GM18519 (cell line): Measurements from ENCODE around the gene GJC2.
"Not testable (repeated sequence)": the region's sequence is repeated elsewhere in the genome, so short reads cannot be mapped to it uniquely, and the experiment has no call there.

Source experiments
- ATAC-seq: cut with Tn5 transposase; IDR thresholded peaks from one replicate; pipeline ENCODE4 v1.9.1; 2021; ENCODE audit warnings: mild to moderate bottlenecking, moderate library complexity; ENCODE audit not compliant: unreplicated experiment, low FRiP score

GJC2 gene

DNA sequence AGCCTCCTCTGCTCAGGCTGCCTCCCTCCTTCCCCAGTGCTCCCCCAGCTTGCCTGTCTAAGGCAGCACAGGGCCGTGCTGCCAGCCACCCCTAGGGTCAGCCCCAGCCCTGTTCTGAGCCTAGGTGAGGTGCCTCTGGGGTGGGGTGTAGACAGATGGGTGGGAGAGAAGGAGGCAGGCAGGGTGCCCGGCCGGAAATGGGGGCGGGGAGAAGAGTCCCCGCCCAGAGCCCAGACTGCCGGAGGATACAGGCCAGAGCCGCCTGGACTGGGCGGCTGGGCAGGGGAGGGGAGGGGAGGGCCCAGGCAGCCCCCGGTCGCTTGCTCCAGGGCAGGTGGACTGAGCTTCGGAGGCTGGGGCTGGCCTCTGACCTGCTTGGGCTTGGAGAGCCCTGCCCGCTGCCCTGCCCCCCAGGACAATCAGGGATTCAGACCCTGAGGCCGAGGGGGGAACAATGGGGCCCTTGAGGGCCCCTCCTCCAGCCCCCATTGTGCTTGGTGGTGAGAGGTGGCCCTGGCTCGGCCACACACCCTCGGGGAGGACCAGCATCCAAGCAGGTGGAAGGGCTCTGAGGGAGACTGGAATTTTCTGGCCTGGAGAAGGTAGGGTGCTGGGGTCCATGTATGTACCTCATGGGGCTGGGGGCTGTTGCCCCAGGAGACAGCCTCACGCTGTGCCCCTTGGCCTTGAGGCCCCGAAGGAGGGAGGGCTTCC, at the start of gene GJC2:
GJC2 (plus strand) TSS at position 525 of the 714 bp plus-strand sequence. CDS start 7,829 bp downstream, outside the sequence.
- no peak for ATAC-seq

DNA sequence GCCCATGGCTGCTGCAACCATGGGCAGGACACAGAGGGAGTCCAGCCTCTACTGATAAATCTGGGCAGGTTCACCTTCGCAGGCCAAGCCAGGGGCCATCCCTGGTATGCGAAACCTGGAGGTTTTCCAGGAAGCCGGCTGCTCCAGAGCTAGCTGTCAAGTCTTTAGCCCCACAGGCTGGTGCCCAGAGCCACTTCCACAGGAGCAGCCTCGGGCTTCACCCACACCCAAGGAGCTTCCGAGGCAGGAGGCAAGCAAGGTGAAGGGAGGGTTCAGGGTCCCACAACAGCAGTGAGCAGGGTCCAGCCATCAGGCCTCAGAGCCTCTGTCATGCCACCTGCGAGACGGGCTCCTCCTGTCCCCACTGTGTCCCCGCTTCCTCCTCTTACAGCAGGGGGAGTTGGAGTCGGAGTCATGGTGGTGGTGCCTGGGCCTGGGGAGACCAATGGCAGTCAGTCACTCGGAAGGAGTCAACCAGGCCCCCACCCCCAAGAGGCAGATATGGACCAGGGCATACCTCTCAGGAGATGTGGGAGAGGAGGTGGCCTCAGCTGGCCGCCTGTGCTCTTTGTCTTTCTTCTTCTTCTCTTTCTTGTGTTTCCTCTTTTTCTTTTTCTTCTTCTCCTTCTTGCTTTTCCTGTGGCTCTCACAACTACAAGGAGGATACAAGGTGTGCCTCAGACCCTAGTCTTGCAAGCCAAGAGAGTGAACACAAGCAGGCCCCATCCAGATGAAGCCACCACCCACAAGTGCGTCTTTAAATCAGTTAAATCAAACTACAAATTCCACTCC, 48.7 kb upstream of the GJC2 start:
- no peak for ATAC-seq

DNA sequence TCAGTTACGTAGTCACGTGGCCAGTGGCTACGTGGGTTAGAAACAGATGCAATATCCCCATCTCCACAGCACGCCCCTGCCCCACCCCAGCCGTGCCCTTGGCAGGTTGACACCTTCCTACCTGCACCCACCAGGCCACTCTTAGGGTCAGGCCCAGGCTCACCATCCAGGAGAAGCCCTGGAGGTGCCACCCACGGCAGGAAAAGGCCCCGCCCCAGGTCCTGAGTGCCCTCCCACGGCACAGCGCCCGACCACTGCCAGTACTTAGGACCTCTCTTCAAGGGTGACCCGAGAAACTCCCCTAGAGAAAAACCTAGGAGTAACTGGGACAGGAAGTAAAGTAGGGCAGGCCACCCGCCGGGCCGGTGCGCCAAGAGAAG, 48.1 kb upstream of the GJC2 start:
- ATAC-seq, result no peak

DNA sequence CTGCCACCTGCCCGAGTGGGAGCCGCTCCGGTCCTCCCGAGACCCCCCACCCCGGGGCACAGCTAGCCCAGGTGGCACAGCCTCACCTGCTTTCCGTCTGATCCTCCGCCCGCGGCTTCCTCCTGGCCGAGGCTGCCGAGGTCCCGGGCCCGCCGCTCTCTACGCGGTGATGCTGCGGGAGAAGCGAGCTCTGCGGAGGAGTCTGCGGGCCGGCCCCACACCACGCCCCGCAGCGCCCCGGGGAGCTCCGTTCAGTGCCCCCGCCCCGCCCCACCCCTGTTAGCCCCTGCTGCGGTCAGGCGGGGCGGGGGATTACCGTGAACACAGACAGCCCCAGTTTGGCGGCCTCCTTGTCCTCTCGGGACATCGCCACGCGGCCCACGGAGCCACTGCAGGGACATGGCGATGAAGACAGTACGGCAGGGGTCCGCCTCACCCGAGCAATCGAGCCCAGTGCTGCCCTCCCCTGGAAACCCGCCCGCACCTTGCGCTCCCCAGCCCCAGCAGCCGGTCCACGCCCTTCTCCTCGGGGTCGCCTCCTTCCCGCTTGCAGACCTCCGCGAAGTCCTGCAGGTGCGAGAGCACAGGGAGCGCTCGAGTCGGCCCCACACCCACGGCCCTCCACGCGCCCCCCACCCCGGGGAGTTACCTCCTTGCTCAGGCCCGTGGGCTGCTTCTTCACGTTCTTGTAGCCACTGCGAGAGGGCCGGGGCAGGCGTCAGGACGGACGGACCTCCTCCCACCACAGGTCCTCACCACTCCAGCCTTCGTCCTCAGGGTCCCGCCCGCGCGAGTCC, 47.5 kb upstream of the GJC2 start:
- no peak for ATAC-seq

DNA sequence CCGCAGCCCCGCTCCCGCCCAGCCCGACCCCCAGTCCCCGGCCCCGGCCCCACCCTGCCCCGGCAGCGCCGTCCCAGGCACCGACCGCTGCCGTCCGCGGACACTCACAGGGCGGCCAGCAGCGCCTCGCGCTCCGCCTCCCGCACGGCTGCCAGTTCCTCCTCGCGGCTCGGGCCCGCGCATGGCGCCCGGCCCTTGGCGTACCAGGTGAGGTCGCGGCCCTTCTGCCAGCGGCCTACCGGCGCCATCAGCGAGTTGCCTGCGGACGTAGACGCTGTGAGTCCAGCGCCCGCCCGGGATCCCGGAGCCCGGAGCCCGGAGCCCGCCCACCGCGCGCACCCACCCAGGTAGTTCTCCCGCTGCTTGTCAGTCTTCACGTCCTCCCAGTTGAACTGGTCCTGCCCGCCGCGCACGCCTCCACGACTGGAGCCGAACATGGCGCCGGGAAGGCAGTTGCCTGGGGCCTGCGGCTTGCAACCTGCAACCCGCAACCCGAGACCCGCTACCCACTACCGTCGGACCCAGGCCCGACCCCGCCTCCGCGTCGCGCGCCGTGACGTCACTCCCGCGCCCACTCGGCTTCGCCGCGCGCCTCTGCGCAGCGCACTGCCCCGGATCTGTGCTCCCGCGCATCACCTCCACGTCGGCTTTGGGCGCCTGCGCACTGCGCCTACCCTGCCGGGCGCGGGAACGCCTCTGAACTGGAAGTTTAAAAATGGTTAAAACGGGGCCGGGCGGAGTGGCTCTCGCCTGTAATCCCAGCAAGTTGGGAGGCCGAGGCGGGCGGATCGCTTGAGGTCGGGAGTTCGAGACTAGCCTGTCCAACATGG, 46.7 kb upstream of the GJC2 start, which contains the start of gene C1orf35:
C1orf35 (minus strand) TSS at position 535 of the 830 bp plus-strand sequence; CDS start at position 437, 98 bp downstream.
- ATAC-seq, result peak; percentile 62

DNA sequence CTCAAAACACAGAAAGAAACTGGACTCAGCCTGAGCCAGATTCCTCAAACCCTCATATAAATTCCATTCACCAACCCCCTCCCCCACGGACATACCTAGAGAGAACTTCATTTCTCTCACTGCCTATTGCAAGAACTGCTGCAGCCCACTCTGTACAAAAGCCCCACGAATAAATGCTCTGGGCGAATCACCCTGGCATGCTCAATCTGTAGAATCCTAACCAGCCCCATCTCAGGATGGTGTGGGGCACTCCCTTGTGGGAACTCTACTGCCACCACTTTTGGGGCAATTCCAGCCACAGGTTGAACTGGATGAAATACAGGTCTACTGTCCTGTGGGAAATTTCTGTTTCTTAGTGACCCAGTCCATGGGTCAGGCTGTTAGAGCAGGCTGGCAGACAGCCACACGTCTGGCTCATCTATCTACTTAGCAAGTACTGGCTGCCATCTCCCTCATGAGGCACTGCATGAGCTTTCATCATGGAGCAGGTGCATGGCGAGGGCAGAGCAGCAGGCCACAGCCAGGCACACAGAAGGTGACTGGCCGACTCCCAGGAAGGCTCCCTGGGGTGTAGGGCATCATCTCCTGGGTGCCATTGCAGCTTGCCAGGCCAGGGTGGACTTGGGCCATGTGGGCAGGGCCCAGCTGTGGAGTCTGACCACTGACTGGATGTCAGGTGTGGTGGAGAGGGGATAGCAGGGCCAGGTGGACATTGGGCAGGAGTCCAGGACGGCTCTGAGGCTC, 45.0 kb upstream of the GJC2 start:
- no peak for ATAC-seq

DNA sequence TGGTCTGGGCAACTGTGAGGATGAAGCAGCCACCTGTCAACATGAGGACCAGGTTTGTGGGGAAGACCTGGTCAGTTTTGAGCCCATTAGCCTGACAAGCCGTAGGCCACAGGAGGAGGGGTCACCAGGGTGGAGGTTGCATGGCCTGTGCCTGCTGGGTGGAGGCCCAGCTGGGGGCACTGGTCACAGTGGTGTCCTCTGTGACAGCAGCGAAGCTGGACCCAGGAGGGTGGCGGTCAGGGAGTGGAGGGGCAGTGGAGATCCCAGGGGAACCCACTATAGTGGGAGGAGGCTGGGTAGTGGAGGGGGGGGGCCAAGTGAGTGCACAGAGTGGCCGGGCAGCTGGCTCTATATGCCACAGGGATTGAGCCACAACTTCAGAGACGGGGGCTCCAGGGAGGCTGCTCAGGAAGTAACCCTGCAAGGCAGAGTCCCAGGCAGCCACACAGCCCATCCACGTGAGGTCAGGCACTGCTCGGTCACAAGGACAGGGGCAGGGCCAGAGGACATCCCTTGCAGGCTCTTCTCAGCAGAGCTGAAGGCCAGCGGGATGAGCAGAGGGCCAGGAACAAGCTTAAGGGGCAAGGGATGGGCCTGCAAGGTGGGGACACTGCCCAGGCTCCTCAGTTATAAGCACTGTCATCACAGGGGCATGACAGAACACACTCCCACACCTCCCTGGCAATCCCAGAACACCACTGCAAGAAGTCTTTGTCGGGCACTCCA, 44.3 kb upstream of the GJC2 start:
- no peak for ATAC-seq

DNA sequence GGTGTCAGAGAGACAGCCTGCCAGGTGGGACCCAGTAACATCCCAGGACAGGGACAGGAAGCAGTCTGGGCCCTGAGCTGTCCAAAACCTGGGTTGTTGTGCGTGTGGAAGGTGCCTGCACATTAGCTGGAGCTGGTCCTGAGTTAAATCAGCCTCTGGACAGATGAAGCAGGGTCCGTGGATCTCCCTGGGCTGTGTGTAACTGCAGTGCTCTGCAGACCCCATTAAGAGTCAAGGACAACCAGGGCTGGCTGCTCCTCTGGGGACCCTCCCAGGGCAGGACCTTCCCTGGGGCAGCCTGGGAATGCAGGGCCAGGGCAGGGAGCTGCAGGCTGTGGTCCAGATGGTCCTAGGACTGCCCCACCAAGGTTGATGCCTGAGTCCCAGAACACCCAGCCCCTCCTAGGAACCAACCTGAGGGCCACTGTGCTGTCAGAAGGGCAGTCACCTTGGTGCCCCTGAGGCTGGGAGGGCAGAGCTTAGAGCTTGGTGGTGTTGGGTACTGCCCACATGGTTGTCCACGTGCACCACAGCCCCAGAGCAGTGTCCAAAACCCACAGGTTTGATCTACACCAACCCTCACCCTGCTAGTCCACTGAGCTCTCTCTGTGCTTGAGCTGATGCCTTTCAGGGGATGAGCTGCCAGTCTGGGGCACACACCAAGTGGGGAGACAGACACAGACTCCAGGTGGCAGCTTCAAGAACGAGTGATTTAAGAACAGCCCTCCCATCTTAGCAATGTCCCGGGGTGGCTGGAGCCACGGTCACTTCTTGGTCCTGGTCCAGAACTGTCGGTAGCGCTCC, 43.5 kb upstream of the GJC2 start:
- no peak for ATAC-seq

DNA sequence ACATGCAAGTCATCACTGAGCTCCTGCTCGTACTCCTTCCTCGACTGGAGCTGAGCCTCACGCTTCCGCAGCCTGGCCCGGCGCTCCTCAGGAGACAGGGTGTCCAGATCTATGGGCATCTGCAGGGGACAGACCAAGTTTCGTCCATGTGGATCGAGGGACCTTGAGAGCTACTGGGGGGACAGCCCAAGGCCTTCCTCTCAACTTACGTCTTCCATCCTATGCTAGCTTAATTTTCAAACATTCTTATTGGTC, 43.0 kb upstream of the GJC2 start:
- ATAC-seq, result no peak

DNA sequence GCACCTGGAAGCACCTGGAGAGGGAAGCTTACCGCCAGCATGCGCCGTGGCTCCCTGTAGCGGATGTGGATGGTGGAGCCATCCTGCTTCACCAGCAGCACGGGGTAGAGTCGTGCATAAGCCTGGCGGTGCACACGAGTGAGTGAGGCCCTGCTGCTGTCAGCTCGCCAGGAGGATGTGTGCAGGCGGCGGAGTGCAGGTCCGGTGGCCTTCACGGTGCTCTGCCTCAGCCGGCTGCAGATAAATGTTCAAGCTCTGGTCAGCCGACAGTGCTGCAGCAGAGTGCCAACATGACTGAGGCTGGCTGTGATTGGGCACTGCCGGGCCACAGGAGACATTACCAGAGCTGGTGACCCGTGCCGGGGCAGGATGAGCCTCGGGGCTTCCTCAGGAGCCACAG, 42.1 kb upstream of the GJC2 start:
- ATAC-seq, result no peak

DNA sequence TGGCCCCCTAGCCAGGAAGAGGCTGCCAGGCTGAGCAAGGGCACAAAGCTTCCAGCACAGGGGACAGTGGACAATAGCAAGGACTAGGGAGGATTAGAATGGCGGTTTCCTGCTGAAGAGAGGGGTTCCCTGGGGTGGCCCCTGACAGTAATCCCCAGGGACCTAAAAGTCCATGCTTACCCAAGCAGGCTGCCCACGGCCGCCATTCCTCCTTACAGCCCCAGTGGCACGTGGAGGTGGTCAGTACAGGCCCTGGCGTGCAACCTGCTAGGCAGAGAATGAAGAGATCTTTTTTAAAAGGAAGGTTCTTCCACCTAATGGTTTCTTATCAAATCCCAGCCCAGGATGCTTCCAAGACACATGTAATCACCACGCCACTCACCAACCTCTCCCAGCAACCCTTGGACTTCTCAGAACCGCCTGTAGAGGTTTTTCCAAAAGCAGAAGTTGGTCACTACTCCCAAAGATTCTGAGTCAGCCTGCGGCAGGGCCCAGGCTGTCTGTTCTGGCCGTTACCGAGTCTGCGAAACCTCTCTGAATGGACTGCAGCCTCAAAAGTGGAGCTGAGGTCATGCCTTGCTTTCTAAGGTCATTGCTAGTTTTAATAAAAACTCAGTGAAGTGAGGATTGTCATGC, 41.6 kb upstream of the GJC2 start:
- no peak for ATAC-seq

DNA sequence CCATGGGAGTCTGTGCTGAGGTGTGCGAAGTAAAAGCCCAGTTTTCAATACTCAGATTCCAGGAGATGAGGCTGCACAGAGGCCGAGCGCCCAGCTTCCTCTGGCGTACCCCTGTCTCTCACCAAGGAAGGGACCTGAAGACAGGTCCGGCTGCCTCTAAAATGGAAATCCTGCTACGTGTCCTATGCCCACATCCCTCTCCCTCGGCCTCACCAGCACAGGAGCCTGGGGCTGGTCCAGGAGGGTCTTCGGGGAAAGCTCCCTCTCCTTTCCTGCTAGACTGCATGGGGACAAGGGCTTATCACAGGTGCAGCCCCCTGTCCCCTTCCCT, 41.0 kb upstream of the GJC2 start:
- no peak for ATAC-seq

DNA sequence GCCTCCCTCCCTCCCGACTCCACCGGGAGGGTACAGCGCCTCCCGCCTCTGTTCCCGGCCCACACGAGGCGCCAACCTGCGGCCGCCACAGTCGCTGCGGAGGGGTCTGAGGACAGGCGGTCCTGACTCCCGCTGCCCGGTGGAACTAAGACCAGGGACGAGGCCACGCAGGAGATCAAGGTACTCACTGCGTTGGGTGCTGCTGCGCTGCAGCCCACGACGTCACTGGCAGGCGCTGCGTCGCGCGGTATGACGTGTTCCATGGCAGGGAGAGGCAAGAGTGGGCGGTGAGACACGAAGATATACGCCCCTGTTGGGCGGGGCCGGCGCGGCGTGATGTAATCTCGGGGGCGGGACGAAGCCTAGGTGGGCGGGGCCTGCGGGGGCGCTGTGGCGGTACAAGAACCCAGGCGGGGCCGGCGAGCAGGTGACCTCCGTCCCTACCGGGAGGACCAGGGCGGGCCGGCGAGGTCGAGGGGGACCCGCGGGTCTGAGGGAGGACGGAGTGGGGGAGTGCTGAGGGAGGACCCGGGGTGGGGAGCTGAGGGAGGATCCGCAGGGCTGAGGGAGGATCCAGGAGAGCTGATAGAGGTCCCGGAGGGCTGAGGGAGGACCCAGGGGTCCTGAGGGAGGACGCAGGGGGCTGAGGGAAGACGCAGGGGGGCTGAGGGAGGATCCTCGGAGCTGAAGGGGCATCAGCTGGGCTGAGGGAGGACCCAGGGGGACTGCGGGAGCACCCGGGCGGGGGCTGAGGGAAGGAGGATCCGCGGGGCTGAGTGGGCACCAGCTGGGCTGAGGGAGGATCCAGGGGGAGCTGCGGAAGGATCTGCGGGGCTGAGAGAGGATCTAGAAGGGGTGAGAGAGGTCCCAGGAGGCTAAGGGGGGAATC, 40.4 kb upstream of the GJC2 start, which contains the start of gene MRPL55:
MRPL55 (minus strand) TSS at position 227 of the 889 bp plus-strand sequence. CDS start 1,039 bp downstream, outside the sequence.
- ATAC-seq, result peak; percentile 82

DNA sequence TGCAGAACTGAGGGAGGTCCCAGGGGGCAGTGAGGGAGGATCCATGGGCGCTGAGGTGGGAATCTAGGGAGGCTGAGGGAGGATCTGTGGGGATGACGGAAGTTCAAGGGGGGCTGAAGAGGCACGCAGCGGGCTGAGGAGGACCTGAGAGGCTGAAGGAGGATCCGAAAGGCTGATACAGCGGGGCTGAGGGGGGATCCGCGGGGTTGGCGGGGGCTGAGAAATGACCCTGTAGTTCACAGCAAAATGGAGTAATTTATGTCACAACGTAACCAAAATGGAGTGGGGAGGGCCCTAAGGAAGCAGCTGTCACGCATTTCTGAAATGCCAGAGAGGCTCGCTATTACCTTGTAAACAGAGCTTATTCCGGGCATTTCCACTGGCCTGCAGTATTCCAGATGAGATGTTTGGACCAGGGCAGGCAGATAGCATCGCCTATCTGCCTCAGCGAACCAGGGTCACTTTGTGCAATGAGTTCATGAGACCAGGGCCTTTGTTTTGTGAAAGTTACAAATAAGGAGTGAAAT, 39.7 kb upstream of the GJC2 start:
- ATAC-seq, result no peak

DNA sequence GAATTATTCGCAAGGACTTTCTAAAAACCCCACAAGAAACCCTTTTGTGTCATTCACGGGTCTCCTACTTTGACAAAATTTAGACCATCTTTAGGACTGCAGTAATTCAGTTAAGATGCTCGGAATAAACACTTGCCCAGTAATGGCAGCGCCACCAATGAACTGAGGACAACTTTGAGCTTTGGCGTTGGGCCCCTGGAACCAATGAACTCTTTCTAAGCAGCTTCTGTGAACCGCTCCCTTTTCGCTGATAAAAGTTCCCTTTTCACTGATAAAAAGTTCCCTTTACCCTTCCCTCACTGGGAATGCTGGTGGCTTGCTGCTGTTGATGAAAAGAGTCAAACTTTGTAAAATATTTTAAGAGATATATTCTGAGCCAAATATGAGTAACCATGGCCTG, 39.2 kb upstream of the GJC2 start:
- no peak for ATAC-seq

DNA sequence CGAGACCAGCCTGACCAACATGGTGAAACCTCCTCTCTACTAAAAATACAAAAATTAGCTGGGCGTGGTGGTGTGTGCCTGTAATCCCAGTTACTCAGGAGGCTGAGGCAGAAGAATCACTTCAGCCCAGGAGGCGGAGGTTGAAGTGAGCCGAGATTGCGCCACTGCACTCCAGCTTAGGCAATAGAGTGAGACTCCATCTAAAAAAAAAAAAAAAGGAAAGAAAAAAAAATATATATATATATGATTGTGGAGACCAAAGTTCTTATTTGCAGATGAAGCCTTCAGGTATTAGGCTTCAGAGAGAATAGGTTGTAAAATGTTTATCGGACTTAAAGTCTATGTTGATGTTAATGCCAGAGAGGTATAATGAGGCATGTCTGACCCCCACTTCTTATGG, 38.4 kb upstream of the GJC2 start:
- ATAC-seq, result not testable (repeated sequence)

DNA sequence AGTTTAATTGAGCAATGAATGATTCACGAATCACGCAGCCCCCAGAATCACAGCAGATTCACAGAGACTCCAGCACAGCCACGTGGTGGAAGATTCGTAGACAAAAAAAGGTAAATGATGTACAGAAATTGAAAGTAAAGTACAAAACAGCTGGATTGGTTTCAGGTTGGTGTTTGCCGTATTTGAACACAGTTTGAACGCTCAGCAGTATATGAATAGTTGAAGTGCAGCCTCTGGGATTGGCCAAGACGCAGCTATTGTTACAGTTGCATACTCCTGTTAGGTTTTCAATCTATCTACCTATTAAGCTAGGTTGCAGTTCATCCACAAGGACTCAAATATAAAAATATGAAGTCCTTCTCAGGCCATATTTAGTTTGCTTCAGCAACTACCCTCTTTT, 37.6 kb upstream of the GJC2 start:
- ATAC-seq, result no peak
